Ectodermal cell (in vitro differentiated cells): ENCODE data around the gene CSPG5.

Experiments
- H3K27ac ChIP-seq: 2 replicates; pipeline ENCODE4 v1.7.0; 2013; ENCODE audit warnings: mild to moderate bottlenecking, low read depth, low read length; ENCODE audit not compliant: insufficient read depth, poor library complexity, severe bottlenecking
- H3K27me3 ChIP-seq: 2 replicates; pipeline ENCODE4 v1.7.0; 2013; ENCODE audit warnings: mild to moderate bottlenecking, low read length; ENCODE audit not compliant: insufficient read depth, control insufficient read depth, poor library complexity, severe bottlenecking
- H3K36me3 ChIP-seq: one replicate; pipeline ENCODE4 v1.7.0; 2013; ENCODE audit warnings: low read length; ENCODE audit not compliant: control insufficient read depth, insufficient read depth
- H3K4me1 ChIP-seq: one replicate; pipeline ENCODE4 v1.7.0; 2013; ENCODE audit warnings: low read length; ENCODE audit not compliant: control insufficient read depth, insufficient read depth
- H3K4me3 ChIP-seq: 2 replicates; pipeline ENCODE4 v1.7.0; 2013; ENCODE audit warnings: low read depth, low read length, control low read depth; ENCODE audit not compliant: insufficient read depth
- H3K9me3 ChIP-seq: 2 replicates; pipeline ENCODE4 v1.7.0; 2013; ENCODE audit warnings: mild to moderate bottlenecking, low read length, moderate library complexity; ENCODE audit not compliant: control insufficient read depth
- WGBS, 2 experiments: methylation state at CpG; one replicate each; pipeline ENCODE4 v1.1.7; 2013; ENCODE audit warnings: missing lambda C conversion rate in 2 of 2; 5-methylcytosine and 5-hydroxymethylcytosine counted together

Gene CSPG5

DNA sequence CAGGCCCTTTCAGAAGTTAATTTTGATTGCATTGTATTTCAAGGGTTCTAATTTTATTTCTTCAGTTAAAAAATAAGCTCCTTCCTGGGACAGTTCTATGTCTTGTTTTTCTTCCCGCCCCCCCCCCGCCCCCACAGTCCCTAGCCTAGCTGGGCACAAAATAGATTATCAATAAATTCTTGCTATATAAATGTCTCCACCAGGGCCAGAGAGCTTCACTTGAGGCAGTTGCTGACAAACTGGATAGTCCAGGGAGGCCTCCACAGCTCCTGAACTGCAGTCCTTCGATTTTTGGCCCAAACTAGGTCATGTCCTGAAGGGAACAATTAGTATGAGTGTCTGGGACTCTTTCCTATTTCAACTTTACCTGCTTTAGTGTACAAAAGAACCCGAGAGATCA, 9.9 kb upstream of the CSPG5 start:
- H3K27ac ChIP-seq: no peak overlapping the region
- H3K4me3 ChIP-seq: no peak overlapping the region
- H3K9me3 ChIP-seq: no peaks in the 10 kb centered on the region
- H3K36me3 ChIP-seq: peaks cover 48% of the 10 kb centered on the region
- H3K4me1 ChIP-seq: no peaks in the 10 kb centered on the region
- no peaks in the 10 kb centered on the region for H3K27me3 ChIP-seq
- WGBS, 2 experiments: 84 to 94% methylated on average over 2 of the region's 4 CpGs

- 94 to 96% methylated on average over 7 of the region's 7 CpGs for WGBS, 2 experiments
- H3K36me3 ChIP-seq: peaks cover 44% of the 10 kb centered on the region
- no peaks in the 10 kb centered on the region for H3K27me3 ChIP-seq
- H3K27ac ChIP-seq: no peak overlapping the region
- no peaks in the 10 kb centered on the region for H3K4me1 ChIP-seq
- no peak overlapping the region for H3K4me3 ChIP-seq
- no peaks in the 10 kb centered on the region for H3K9me3 ChIP-seq
Measured at GRCh38 chr3:47588053-47588452, 9.4 kb upstream of the CSPG5 start.

DNA sequence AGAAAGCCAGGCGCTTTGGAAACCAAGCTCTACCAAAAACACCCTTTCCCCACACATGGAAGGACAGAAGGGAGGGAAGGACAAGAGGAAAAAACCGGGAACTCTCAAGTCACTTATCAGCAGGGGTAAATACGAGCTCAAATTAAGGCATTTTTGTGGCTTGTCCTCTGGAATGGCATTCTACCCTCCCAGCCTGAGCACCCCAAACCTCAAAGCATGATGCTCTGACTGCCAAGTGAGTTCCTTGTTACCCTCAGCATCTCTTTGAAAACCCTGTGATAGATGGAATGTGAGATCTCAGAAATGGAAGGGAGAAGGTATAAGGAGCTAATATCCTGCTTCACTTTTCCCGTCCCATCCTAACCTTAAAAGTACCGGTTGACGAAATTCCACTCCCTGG, 8.1 kb upstream of the CSPG5 start:
- Histone ChIP-seq H3K4me1 (no peaks in the 10 kb centered on the region), H3K27me3 (no peaks in the 10 kb centered on the region), H3K4me3 (no peak overlapping the region), H3K36me3 (peaks cover 32% of the 10 kb centered on the region), H3K9me3 (no peaks in the 10 kb centered on the region), H3K27ac (no peak overlapping the region)
- 93 to 97% methylated on average over 6 of the region's 6 CpGs for WGBS, 2 experiments

GRCh38 chr3:47583320-47584075, 4.8 kb upstream of the CSPG5 start:
- Histone ChIP-seq H3K36me3 (peaks cover 19% of the 10 kb centered on the region), H3K4me1 (no peaks in the 10 kb centered on the region), H3K27ac (no peak overlapping the region), H3K9me3 (no peaks in the 10 kb centered on the region), H3K4me3 (no peak overlapping the region), H3K27me3 (peaks cover 29% of the 10 kb centered on the region)
- 84 to 95% methylated on average over 3 of the region's 3 CpGs for WGBS, 2 experiments

DNA sequence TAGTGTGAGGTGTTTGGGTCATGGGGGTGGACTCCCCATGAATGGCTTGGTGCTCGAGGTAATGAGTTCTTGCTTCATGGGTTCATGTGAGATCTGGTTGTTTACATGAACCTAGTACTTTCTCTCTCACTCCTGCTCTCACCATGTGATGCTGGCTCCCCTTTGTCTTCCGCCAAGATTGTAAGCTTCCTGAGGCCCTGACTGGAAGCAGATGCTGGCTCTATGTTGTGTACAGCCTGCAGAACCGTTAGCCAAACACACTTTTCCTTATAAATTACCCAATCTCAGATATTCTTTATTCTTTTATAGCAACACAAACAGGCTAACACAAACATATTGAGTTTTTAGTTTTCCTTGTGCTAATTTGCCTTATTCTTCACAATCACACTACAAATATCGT, 3.2 kb upstream of the CSPG5 start:
- H3K27me3 ChIP-seq: peaks cover 46% of the 10 kb centered on the region
- H3K36me3 ChIP-seq: peaks cover 4% of the 10 kb centered on the region
- WGBS, 2 experiments: 87 to 95% methylated on average over 4 of the region's 4 CpGs
- no peaks in the 10 kb centered on the region for H3K4me1 ChIP-seq
- H3K9me3 ChIP-seq: no peaks in the 10 kb centered on the region
- no peak overlapping the region for H3K27ac ChIP-seq
- H3K4me3 ChIP-seq: no peak overlapping the region

DNA sequence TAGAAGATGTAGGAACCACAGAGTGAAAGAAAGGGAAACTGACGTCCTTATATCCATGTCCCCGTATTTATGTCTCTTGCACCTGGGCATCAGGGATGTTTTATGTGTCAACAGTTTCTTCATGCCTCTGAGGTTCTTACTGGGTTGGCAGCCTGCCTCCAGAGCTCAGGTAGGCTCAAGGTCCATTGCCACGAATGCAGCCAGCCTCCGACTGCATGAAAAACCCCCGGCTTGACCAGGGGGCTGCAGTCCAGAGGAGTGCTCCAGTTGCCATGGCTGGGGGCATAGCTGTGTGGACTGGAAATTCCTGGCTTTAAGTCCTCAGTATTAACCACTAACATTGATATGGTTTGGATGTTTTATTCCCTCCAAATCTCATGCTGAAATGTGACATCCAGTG, 2.8 kb upstream of the CSPG5 start:
- H3K36me3 ChIP-seq: peaks cover under 1% of the 10 kb centered on the region
- peaks cover 50% of the 10 kb centered on the region for H3K27me3 ChIP-seq
- 88 to 93% methylated on average over 5 of the region's 5 CpGs for WGBS, 2 experiments
- H3K4me1 ChIP-seq: no peaks in the 10 kb centered on the region
- no peak overlapping the region for H3K4me3 ChIP-seq
- H3K9me3 ChIP-seq: no peaks in the 10 kb centered on the region
- no peak overlapping the region for H3K27ac ChIP-seq

DNA sequence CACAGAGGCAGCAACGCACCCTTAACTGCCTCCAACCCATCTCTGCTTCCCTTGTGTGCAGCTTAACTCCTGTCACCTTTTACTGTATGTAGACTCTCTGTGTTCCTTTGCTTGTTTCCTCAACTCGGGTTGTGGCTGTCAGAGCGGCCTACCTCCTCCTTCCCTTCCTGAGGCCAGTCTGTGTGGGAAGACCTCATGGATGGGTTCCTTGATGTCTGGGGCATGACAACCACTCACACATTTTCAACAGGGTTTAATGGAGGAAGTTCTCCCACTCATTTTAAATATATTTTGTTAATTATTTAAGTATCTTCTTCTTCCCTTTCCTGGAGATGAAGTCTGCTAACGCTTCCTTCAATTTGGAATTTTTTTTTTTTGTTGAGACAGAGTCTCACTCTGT, 1.8 kb upstream of the CSPG5 start:
- Histone ChIP-seq H3K27me3 (peaks cover 54% of the 10 kb centered on the region), H3K9me3 (no peaks in the 10 kb centered on the region)
- WGBS, 2 experiments: 81% methylated on average over 4 of the region's 4 CpGs

GRCh38 chr3:47579875-47580274, 1.2 kb upstream of the CSPG5 start:
- Histone ChIP-seq H3K9me3 (no peaks in the 10 kb centered on the region), H3K4me3 (no peak overlapping the region), H3K36me3 (no peaks in the 10 kb centered on the region), H3K27ac (no peak overlapping the region), H3K4me1 (no peaks in the 10 kb centered on the region), H3K27me3 (peaks cover 54% of the 10 kb centered on the region)
- WGBS, 2 experiments: 92% methylated on average over 2 of the region's 2 CpGs

More for the DNA sequence above, 1.8 kb upstream of the CSPG5 start:
- Histone ChIP-seq H3K36me3 (no peaks in the 10 kb centered on the region), H3K4me3 (no peak overlapping the region), H3K4me1 (no peaks in the 10 kb centered on the region), H3K27ac (no peak overlapping the region)

GRCh38 chr3:47578119-47578632, 489 bp downstream of the CSPG5 start:
- H3K27ac ChIP-seq: no peak overlapping the region
- H3K4me1 ChIP-seq: peaks cover 4% of the 10 kb centered on the region
- peaks cover 54% of the 10 kb centered on the region for H3K27me3 ChIP-seq
- no peaks in the 10 kb centered on the region for H3K36me3 ChIP-seq
- 1% methylated on average over 57 of the region's 57 CpGs for WGBS, 2 experiments
- no peaks in the 10 kb centered on the region for H3K9me3 ChIP-seq
- H3K4me3 ChIP-seq: peak overlapping the region; percentile 44

DNA sequence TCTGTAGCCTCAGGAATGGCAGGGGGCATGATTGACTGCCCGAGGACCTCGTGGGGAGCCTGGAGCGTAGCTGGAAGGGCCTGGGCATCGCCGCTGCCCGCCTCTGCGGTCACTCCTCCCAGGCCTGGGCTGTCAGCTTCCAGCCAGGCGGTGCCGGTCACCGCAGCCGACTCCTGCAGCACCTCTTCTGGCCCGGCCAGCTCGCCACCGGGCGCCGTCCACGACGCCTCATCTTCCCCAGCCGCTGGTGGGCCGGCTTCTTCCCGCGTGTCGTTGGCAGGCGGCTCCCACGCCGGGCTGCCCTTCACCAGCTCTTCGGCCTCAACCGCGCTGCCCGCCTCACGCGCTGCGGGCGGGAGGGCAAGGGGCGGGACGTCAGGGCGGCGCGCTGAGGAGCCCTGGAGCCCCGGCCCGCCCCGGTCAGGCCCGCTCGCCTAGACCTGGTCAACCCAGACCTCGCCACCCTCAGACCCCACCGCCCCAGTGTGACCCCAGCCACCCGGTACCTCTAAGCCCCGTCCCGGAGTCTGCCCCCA, 1.0 kb downstream of the CSPG5 start:
- H3K27me3 ChIP-seq: peaks cover 54% of the 10 kb centered on the region

More for the DNA sequence above, 1.0 kb downstream of the CSPG5 start:
- no peaks in the 10 kb centered on the region for H3K9me3 ChIP-seq
- H3K4me3 ChIP-seq: peak overlapping the region; percentile 35
- WGBS, 2 experiments: 9 to 10% methylated on average over 48 to 49 of the region's 49 CpGs
- peaks cover 5% of the 10 kb centered on the region for H3K4me1 ChIP-seq
- H3K27ac ChIP-seq: no peak overlapping the region
- H3K36me3 ChIP-seq: no peaks in the 10 kb centered on the region
